HG03469 (cell line): ENCODE results near the gene LRRC56.

Experiments used
- ATAC-seq: cut with Tn5 transposase; IDR thresholded peaks from one replicate; pipeline ENCODE4 v1.9.1; 2021; ENCODE audit warnings: mild to moderate bottlenecking, moderate library complexity, moderate number of reproducible peaks; ENCODE audit not compliant: unreplicated experiment

The LRRC56 gene

GRCh38 chr11:537622-538430, 499 bp downstream of the LRRC56 start:
- ATAC-seq: no peak

DNA sequence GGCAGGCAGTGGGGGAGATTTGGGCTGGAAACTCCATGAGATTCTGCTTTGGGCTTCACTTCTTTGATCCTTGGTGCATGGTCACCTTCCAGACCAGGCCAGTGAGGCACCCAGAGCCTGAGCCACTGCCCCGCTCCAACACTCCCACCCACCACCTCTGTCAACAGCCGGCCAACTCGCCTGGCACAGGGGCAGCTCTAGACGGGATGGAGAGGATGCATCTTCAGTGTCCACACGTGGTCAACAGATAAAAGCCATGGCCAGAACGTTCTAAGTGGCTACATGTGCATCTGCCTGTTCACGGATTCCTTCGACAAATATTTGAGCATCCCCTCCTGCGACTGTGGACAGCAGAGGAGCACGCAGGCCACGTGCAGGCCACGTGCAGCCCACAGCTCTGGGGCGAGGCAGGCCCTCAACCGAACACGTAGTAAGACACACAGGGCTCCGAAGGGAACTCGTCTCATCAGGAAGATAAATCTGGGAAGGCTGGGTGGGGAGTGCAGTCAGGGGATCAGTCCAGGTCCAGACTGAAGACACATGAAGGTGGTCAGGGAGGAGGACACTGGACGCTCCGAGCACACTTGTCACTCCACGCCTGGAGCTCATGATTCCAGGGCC, 1.2 kb downstream of the LRRC56 start:
- ATAC-seq: no peak

DNA sequence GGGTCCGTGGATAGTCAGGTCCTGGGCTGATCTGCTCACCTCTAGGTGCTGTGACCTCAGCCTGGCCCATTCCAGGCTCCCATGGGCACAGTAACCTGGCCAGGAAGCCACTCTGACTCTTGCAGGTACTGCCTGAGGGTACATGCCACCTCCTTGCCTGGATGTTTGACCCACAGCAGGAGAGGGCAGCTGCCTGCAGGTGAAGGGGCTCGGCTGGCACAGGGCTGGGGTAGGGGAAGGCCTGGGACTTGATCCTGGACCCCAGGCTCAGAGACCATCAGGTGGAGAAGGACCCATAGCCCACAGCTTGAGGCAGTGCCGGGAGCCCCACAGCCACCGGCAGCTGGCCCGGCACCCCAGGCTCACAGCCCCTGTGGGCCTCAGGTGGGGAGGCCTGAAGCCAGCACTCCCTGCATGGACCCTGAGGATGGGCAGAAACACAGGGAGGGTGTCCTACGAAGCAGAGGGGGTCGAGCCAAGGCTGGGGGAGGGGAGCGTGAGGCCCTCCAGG, 2.7 kb downstream of the LRRC56 start:
- no peak for ATAC-seq

GRCh38 chr11:540583-541432, 3.5 kb downstream of the LRRC56 start:
- ATAC-seq: no peak

DNA sequence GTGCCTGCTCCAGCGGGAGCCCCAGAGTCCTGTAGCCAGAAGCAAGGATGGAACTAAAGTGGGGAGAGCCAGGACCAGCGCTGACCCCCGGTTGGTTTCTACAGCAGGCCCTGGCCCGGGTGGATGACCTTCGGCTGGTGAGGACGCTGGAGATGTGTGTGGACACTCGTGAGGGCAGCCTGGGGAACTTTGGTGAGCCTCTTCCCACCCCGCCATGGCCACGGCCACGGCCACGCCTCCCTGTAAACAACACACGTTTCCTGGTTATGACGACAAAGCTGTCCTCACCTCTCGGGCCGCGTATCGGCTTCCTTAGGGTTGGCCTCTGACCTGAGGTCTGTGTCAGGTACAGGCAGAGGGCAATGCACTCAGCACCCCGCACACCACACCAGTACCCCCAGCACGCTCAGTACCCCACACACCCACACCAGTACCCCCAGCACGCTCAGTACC, 4.1 kb downstream of the LRRC56 start:
- no peak for ATAC-seq

DNA sequence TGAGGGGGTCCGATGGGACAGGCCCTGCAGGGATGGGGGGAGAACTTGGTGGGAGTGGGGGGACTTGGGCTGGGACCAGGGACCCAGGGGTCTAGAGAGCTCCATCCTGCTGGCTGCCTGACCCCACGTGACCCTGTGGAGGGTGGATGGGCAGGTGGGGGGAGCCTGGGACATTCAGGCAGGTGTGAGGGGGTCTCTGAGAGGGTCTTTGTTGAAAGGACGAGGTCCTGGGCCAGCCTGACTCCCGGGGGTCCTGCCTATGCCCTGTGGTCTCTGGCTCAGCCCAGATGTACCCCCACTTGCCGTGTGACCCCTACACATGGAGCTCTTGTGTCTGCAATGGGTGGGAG, 7.5 kb downstream of the LRRC56 start:
- no peak for ATAC-seq

GRCh38 chr11:545171-545570, 7.8 kb downstream of the LRRC56 start:
- ATAC-seq: no peak

DNA sequence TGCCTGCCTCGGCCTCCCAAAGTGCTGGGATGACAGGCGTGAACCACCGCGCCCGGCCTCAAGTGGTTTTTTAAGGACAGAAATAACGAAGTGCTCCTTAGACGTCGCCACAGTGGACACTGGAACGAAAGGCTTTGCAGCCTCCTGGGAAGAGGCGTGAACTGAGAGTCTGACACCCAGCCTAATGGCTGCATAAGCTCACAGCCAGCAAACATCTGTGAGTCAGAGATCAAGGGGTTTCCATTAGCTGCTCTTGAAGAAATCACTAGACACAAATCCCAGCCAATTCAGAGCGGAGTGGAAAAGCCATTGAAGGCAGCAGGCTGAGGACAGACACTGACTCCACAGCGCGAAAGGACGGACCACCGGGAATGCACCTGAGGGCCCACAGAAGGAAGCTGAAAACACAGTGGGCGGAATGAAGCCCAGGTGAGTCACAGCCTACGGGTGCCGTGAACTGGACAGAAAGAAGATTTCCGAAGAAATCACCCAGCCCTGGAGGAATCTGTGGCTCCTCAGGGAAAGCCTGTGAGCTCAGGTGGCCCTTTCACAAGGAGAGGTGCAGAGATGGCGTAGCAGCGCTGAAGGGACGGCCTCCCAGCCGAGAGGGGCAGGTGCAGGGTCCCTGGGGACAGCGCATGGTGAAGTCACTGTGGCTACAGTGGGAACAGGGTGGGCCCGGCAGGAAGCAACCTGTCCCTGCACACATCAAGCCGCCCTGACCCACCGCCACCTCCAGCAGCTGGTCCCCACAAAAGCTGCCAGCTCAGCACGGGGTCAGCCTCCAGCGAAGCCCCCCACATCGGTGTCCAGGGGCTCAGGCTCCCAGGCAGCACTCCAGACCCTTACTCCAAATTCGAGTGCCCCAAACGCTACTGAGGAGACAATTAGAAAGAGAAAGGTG, 11.6 kb downstream of the LRRC56 start:
- ATAC-seq: no peak

- no peak for ATAC-seq
Measured at GRCh38 chr11:550021-550745, 12.9 kb downstream of the LRRC56 start.

DNA sequence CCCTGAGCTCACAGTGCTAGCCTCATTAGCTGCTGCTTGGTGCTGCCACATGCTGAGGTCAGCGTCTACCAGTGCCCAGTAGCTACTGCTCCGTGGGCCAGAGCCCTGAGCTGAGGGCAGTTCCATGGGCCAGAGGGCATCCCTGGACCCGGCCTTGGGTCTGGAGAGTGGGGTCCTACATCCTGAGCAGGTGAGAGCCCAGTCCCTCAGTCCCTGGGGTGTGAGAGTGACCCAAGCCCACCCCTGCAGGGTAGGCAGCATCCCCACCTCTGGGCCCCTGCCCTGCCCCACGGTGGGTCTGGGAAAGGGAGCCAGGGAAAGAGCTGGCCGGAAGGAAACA, 13.4 kb downstream of the LRRC56 start:
- ATAC-seq: no peak

- no peak for ATAC-seq
Measured at GRCh38 chr11:551131-551530, 13.8 kb downstream of the LRRC56 start.

DNA sequence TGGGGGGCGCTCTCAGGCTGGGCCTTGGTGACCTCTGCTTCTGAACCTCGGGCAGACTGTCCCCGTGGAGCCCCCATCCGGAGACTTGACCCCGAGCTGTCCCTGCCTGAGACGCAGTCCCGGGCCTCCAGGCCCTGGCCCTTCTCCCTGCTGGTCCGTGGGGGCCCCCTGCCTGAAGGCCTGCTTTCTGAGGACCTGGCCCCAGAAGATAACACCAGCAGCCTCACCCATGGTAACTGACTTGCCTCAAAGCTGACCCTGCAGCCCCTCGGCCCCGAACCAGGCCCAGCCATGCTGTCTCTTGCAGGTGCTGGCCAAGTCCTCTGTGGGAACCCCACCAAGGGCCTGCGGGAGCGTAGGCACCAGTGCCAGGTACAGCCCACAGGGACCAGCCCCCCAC, 14.3 kb downstream of the LRRC56 start:
- ATAC-seq: no peak

GRCh38 chr11:553083-553987, 16.0 kb downstream of the LRRC56 start:
- ATAC-seq: no peak

DNA sequence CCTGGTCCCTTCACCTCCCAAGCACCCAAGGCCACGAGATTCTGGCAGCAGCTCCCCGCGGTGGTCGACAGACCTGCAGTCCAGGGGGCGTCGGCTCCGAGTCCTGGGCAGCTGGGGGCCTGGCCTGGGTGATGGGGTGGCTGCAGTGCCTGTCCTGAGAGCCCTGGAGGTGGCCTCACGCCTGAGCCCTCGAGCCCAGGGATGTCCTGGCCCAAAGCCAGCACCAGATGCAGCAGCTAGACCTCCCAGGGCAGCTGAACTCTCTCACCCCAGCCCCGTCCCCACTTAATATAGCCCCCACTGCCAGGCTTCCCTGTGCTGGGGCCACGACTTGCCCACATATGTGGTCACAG, 16.6 kb downstream of the LRRC56 start:
- ATAC-seq: no peak

- ATAC-seq: no peak
Measured at GRCh38 chr11:554428-555226, 17.3 kb downstream of the LRRC56 start.

DNA sequence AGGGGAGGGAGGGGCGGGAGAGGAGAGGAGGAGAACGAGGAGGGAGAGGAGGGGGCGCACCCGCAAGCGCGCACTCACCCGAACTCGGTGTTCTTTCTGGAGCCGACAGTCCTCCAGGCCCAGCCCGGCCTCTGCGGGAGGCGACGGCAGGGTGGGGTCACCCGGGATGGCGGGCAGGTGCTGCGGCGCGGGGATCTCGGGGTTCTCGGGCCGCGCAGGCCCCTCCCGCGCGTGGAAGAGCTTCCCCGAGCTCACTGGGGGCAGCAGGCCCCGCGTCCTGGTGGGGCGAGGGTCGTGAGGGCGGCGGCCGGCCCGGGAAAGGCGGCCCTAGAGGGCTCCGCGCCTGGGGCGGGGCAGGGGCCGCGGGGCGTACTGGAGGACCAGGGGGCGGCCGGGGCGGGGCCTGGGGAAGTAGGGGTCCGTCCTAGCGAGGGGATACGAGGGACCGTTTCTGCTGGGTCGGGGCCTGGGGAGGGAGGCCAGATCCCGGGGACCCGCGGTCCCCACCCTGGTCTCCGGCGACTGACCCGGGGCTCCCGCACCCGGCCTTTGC, 18.0 kb downstream of the LRRC56 start:
- ATAC-seq: no peak

GRCh38 chr11:555780-556661, 18.7 kb downstream of the LRRC56 start:
- no peak for ATAC-seq
